GM08714 (cell line): Measurements from ENCODE around the gene DENND1C.

Experiments
- H3K4me3 ChIP-seq: fragments of 200-500 bp; sonication (Bioruptor generic); 2 replicates; pipeline ENCODE4 v1.5.1; 2014; ENCODE audit warnings: mild to moderate bottlenecking, low read length, inconsistent platforms
- ZNF274 ChIP-seq: IDR thresholded peaks from 2 replicates; pipeline ENCODE4 v1.6.1; 2012; ENCODE audit warnings: mild to moderate bottlenecking, low read depth, low read length

DENND1C gene

DNA sequence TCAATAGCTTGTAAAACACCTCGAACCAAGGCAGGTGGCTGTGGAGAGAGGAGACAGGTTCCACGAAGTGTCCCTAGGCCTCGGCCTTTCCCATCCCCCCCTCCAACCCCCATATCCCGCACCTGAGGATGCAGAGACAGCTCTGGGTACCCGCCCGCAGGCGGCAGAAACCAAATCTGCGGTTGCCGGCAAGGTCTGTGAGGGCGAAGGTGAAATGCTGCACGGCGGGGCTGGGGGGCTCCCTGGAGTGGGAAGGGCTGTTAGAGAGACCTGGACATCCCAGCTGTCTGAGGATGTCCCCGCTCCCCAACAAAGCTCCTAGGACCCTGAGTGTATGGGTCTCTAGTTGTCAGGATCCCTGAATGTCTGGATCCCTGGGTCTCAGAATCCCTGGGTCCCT is 2.8 kb downstream of the DENND1C start:
- no peak overlapping the region for H3K4me3 ChIP-seq
- no peak for TF ChIP-seq ZNF274

DNA sequence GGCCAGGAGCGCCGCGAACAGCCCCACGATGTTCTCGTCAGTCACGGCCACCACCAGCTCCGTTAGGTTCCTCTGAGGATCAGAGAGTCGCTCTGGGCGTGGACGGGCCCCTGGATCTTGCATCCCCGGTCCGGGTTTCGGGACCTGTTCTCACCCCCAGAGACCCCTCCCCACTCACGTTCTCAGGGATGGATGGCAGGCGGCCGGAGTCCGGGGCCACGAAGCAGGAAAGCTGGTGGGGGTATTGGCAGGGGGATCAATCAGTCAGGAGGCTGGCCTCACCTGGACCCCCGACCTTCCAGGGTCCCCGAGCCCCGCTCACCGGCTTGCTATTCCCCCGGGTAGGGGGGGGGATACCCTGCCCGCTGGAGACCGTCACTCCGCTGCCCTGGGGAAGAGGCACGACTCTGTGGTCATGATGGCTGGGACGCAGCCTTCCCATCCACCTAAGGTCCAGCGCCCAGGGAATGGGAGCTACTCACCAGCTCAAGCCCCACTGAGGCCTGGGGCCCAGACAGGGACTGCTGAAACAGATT is 4.6 kb downstream of the DENND1C start:
- TF ChIP-seq ZNF274, result no peak
- H3K4me3 ChIP-seq, result no peak overlapping the region

DNA sequence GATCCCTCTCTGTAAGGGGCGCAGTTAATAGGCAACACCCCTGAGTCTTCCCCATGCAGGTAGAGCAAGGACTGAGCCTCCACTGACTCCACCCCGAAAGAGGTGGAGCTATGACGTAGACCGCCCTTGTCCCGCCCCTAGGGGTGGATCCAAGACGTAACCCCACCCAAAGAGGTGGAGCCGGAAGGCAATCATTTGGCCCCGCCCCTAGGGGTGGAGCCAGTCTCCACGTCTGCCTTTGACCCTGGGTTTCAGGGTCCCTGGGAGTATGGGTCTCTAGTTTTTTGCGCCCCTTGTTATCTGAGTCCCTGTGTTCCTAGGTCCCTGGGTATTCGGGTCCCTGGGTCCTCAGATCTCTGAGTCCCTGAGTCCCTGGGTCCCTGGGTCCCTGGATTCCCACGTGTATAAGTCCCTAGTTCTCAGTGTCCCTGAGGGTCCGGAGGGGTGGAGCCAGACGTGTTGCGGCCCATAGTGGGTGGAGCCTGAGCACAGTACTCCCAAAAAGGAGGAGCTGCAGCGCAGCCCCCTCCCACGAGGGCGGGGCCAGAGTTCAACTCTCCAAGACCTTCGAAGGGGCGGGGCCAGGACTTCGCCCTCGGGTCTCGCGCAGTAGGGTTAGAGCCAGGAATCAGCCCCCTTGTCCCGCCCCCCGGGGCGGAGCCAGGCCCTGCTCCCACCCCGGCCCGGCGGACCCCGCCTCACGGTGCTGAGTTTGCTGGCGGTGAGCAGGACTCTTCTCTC is 5.3 kb downstream of the DENND1C start:
- no peak overlapping the region for H3K4me3 ChIP-seq
- no peak for TF ChIP-seq ZNF274

DNA sequence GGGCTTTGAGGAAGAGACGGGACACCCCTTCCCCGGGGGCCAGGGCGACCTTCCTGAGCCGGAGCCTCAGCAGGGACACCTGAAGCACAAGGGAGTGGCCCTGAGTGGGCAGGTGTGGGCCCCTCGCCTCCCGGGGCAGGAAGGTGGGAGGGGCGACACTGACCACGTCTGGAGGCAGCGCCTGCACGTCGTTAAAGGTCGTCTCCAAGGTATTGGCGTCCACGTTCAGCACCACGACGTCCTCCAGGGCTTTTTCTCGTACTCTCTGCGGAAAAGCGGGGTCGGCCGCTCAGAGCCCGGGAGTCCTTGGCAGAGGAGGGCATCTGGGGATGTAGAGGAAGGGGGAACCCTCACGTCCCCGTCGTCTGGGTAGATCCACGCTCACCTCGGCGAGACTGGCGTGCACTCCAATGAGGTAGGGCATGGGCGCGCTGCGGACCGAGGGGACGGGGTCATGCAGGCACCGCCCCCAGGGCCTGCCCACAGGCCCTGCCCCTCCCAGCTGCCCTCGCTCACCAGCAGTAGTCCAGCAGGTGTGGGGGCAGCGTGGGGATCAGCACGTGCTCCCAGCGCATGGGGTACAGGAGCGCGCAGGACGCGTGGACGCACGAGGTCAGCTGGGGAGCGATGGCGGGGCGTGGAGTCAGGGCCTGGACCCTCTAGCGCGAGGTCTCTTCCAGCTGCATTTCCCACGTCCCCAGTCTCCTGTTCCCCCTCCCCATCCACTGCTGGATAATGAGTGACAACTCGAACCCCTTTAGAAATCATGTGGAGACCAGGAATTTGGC is 6.1 kb downstream of the DENND1C start:
- H3K4me3 ChIP-seq, result no peak overlapping the region
- no peak for TF ChIP-seq ZNF274

DNA sequence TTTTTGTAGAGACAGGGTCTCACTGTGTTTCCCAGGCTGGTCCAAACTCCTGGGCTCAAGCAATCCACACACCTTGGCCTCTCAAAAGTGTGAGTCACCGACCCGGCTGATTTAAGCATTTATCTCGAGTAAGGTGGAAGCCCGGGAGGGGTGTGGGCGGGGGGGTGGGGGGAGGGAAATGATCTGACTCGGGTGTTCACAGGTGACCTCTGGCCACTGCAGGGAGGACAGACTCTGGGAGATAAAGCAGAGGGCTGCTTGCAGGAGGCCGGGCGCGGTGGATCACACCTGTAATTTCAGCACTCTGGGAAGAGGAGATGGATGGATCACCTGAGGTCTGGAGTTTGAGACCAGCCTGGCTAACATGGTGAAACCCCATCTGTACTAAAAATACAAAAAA is 7.9 kb downstream of the DENND1C start:
- TF ChIP-seq ZNF274, result no peak
- H3K4me3 ChIP-seq, result no peak overlapping the region

DNA sequence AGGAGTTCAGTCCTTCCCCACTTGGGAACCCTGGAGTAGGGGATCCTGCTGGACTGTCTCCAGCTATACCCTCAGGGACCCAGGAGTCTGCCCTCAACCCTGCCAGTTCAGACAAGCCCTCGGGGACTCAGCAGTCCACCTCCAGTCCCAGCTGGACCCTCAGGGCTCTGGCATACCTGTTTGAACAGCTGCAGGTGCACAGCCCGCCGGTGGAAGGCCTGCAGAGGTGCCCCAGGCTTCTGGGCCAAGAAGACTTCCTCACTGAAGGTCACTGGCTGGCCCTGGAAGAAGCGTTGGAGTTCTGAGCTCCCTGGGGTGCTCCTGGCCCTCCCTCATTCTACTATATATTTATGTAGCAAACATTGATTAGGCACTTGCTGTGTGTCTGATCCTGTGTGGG is 8.9 kb downstream of the DENND1C start:
- H3K4me3 ChIP-seq, result no peak overlapping the region
- no peak for TF ChIP-seq ZNF274

DNA sequence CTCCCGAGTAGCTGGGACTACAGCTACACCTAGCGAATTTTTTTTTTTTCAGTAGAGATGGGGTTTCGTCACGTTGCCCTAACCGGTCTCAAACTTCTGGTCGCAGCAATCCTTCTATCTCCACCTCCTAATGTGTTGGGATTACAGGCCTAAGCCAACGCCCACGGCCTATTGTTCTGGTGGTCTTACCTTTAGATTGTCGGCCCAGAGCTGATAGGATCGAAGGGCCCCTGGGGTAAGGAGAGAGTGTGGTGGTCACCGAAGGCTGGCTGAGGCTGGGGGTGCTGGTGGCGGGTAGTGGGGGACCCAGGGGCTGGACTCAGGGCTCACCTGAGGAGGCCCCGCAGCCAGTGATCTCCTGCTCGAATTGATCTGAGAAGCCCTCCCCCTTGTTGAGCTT is 10.5 kb downstream of the DENND1C start:
- no peak for TF ChIP-seq ZNF274

DNA sequence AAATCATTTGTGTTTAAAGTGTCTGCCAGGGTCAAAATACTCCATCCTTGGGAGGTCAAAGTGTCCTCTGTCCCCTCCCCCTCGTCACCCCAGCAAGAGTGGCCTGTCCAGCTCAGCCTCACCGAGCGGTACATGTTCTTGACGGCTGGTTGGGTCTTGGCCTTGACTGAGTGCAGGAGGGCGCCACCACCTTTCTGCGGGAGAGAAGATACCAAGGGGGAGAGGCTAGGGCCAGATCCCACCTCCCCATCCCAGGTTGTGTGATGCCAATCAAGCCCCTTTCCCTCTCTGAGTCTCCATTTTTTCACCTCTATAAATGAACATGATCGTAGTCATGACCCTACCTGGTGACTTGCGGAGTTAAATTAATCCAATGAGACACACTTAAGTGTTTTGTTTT is 11.4 kb downstream of the DENND1C start:
- no peak for TF ChIP-seq ZNF274
- H3K4me3 ChIP-seq, result no peak overlapping the region

More for the DNA sequence above, 10.5 kb downstream of the DENND1C start:
- no peak overlapping the region for H3K4me3 ChIP-seq

DNA sequence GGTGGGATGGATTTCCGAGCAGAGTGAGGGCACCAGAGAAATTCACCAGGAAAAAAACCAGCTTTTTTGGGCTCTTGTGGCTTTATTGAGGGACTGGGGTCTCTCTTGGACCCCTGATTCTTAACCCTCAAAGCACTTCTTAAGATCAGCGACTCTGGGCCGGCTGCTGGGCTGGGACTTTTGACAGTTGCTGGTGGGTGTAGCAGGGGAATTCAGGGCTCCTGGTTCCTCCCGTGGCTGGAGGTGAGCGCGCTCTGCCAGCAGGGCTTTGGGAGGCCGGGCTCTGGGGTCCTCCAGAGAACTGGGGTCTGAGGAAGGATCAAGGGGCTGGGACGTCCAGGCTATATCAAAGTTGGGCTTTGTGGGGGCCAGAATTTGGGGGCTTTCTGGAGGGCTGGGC is 14.2 kb downstream of the DENND1C start:
- TF ChIP-seq ZNF274, result no peak

DNA sequence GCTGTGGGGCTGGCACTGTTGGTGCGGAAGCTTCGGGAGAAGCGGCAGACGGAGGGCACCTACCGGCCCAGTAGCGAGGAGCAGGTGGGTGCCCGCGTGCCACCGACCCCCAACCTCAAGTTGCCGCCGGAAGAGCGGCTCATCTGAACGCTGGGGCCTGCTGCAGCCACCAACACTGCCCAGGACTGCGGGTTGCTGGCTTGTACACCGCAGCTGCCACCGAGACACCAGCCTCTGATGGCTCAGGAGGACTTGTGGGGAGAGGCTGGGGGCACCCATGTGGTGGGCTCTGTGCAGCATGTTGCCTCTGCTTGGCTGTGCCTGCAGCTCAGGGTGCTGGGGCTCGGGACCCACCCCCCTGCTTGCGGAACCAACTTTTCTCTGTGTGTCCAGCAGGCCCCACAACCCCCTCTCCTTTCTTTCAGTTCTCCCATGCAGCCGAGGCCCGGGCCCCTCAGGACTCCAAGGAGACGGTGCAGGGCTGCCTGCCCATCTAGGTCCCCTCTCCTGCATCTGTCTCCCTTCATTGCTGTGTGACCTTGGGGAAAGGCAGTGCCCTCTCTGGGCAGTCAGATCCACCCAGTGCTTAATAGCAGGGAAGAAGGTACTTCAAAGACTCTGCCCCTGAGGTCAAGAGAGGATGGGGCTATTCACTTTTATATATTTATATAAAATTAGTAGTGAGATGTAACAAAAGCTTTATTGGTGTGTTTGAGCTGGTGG is 14.9 kb downstream of the DENND1C start:
- no peak for TF ChIP-seq ZNF274
- no peak overlapping the region for H3K4me3 ChIP-seq

More for the DNA sequence above, 14.2 kb downstream of the DENND1C start:
- no peak overlapping the region for H3K4me3 ChIP-seq

DNA sequence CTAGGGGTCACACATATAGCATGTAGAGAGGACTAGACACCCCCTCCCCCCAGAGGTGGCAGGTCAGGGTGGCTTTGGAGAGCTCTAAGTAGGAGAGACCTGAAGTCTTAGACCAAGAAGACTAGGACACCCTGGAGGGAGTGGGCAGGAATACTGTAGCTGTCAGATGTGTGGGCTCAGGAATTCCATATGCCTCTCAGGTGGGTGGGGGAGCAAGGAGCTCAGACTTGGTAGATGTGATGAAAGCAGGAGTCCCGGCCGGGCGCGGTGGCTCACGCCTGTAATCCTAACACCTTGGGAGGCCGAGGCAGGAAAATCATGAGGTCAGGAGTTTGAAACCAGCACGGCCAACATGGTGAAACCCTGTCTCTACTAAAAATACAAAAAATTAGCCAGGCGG is 15.9 kb downstream of the DENND1C start:
- H3K4me3 ChIP-seq, result no peak overlapping the region
- TF ChIP-seq ZNF274, result no peak

DNA sequence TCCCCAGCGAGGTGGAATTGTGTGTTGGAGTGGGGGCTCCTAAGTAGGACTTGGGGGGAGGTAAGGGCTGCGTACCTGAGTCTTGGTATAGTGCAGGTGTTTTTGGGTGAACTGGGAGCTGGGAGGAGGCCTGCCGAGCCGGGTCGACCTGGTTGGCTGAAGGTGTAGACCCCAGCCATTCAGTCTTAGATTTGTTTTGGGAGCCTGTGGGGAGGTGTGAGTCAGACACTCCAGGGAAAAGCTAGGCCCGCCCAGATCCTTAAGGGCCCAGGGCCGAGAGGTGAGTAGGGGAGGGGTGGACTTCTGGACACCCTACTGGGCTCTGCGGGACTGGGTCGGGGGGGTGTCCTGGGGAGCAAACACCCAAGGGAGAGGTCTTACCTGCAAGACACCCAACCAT is 16.6 kb downstream of the DENND1C start:
- no peak for TF ChIP-seq ZNF274

DNA sequence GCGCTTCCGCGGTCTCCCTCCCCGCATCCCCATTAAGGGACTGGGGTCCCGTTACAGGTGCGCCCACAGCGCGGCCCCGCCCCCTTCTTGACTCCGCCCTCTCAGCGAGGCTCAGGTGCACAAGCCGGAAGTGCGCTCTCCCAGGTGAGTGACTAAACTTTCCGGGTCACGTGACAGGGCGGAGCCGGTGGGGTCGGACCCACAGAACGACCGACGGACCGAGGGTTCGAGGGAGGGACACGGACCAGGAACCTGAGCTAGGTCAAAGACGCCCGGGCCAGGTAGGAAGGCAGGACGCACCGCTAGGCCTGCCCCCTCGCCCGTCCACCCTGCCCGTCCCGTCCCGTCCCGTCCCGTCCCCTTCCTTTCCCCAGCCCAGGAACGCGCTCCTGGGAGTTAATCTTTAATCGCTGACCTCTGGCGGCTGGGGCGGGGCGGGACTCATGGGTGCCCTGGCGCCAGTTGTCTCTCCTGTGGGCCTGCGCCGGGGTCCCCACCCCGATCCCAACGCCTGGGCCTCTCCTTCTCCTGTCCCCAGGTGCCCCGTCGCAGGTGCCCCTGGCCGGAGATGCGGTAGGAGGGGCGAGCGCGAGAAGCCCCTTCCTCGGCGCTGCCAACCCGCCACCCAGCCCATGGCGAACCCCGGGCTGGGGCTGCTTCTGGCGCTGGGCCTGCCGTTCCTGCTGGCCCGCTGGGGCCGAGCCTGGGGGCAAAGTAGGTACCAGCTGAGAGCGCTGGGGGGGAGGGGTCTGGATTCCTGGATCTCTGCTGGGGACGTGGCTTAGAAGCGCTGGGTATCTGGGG is 17.3 kb downstream of the DENND1C start, which contains the start of gene CRB3:
Gene CRB3, plus strand, starts transcription at position 202 of the 804 bp plus-strand sequence. Its CDS starts 431 bp downstream, at position 633.
- H3K4me3 ChIP-seq, result peak within 1 kb of the TSS; percentile 3; the same call in 1 of the 2 replicates
- no peak for TF ChIP-seq ZNF274

More for the DNA sequence above, 16.6 kb downstream of the DENND1C start:
- no peak overlapping the region for H3K4me3 ChIP-seq
